Psoas muscle (tissue), 8 donors: Measurements from ENCODE around the gene MGME1. TPM values are rescaled to one million over a fixed set of nuclear protein-coding genes. Genes with fewer than 3 reads are reported as not detected.

ENCODE experiments used
- ATAC-seq, 4 donors: fragments of 200-7000 bp; cut with Tn5 transposase; one replicate each; pipeline ENCODE4 v1.9.1; 2020; ENCODE audit warnings: moderate library complexity in 3 of 4, mild to moderate bottlenecking in 2 of 4
- DNase-seq, 2 donors: peaks; one replicate each; pipeline ENCODE4 v3.0.0-alpha.2; 2020
- H3K27ac ChIP-seq: fragments of 200-600 bp; one replicate; pipeline ENCODE4 v1.8.0; 2022
- H3K27me3 ChIP-seq, 3 donors: fragments of 200-600 bp in 1 of 3; one replicate each; pipeline versions ENCODE4 v1.6.1 to v1.8.0; 2013 to 2022; ENCODE audit warnings: low read length in 2 of 3, mild to moderate bottlenecking in 2 of 3, moderate library complexity in 1 of 3; ENCODE audit not compliant: insufficient read depth in 3 of 3
- H3K36me3 ChIP-seq, 2 donors: fragments of 200-600 bp in 1 of 2; one replicate each; pipeline versions ENCODE4 v1.6.1 to v1.8.0; 2013 to 2022; ENCODE audit warnings: low read depth in 1 of 2, mild to moderate bottlenecking in 1 of 2, moderate library complexity in 1 of 2; ENCODE audit not compliant: insufficient read depth in 1 of 2
- H3K4me1 ChIP-seq: fragments of 200-600 bp; one replicate; pipeline ENCODE4 v1.8.0; 2022
- H3K4me3 ChIP-seq: fragments of 200-600 bp; one replicate; pipeline ENCODE4 v1.8.0; 2022; ENCODE audit warnings: mild to moderate bottlenecking
- H3K9me3 ChIP-seq: fragments of 200-600 bp; one replicate; pipeline ENCODE4 v1.8.0; 2022
- CTCF ChIP-seq: fragments of 200-600 bp; IDR thresholded peaks from one replicate; pipeline ENCODE4 v1.8.0; 2022; ENCODE audit warnings: antibody characterized with exemption
- WGBS, 3 donors: extraction: QIAGEN DNeasy Blood & Tissue Kit; methylation state at CpG; one replicate each; pipeline versions ENCODE4 v1.1.6 to v1.1.7; 2013; 5-methylcytosine and 5-hydroxymethylcytosine counted together
- intact Hi-C, 2 donors: fragments of 100-400 bp; cut with DNase I; formaldehyde crosslinking; loops; one replicate each; pipeline versions ENCODE4 v1.11.0 to v1.14.2; 2022
- polyA plus RNA-seq, 3 donors: library from polyadenylated mRNA; stranded (reverse); fragments of 200-250 nt; gene quantifications; one replicate each; pipeline ENCODE4 v1.2.3, GENCODE V29; 2013
- total RNA-seq, 4 donors: library from RNA; stranded (reverse); fragmentation: NEBNext Ultra II Directional in 2 of 4; extraction: Animal tissue kit (Norgen Biotek cat#: 25700) in 2 of 4; gene quantifications; one replicate each; pipeline versions ENCODE4 v1.2.1 to v1.2.4, GENCODE V29; 2021 to 2023
- donor health status: healthy with polysubstance abuse.
- donor health status: DM: no; HTN: no; CAD: no; lungs with moderate emphysema.
- donor health status: Bipolar disorder and iron deficiency.
- donor health status: healthy.
- donor health status: DM: yes; HTN: yes; CAD: no.
- donor health status: DM: no; HTN: no; CAD: no.
- donor health status: DM: no; HTN: no; CAD: no.
- donor health status: DM: yes; HTN: yes; CAD: no.

The MGME1 gene
- total and polyA plus RNA-seq, 7 donors = 4.3 to 21.8 (median 9.2) TPM

- intact Hi-C loops = loop anchor here in 1 of 2 donors (5.0 kb wide), 1 partner anchor 322 kb away; the partner anchor contains the start of gene RRBP1
- Histone ChIP-seq H3K9me3 (no peaks in the 10 kb centered on the region), H3K4me3 (no peak overlapping the region), H3K27ac (peak overlapping the region; percentile 32), H3K4me1 (peaks cover 12% of the 10 kb centered on the region), H3K36me3 (no peaks in the 10 kb centered on the region), H3K27me3 (no peaks in the 10 kb centered on the region)
- TF ChIP-seq CTCF = no peak
- WGBS, 3 donors = 20 to 32% (median 29%) methylated on average over 8 of the region's 8 CpGs
- DNase-seq = peak; percentile 33 to 69
- ATAC-seq = peak; percentile 85 to 91 (median 87)
Observed at GRCh38 chr20:18004384-18005031, 35.7 kb downstream of the MGME1 start.

GRCh38 chr20:18005170-18005989 is 36.6 kb downstream of the MGME1 start:
- Histone ChIP-seq H3K9me3 (no peaks in the 10 kb centered on the region), H3K27ac (peak overlapping the region; percentile 31), H3K4me1 (peaks cover 12% of the 10 kb centered on the region), H3K27me3 (no peaks in the 10 kb centered on the region), H3K4me3 (no peak overlapping the region), H3K36me3 (no peaks in the 10 kb centered on the region)
- no peak for DNase-seq
- intact Hi-C loops = no loop called here
- no peak for TF ChIP-seq CTCF
- peak; percentile 32 to 74 (median 40) for ATAC-seq
- 48 to 69% (median 51%) methylated on average over 21 of the region's 21 CpGs for WGBS, 3 donors

GRCh38 chr20:18005990-18006364 is 37.2 kb downstream of the MGME1 start:
- intact Hi-C loops = no loop called here
- 63 to 82% (median 72%) methylated on average over 6 of the region's 6 CpGs for WGBS, 3 donors

GRCh38 chr20:18006684-18007083 is 37.9 kb downstream of the MGME1 start:
- TF ChIP-seq CTCF = no peak
- Histone ChIP-seq H3K4me1 (peaks cover 12% of the 10 kb centered on the region), H3K36me3 (no peaks in the 10 kb centered on the region), H3K27ac (no peak overlapping the region), H3K9me3 (no peaks in the 10 kb centered on the region), H3K4me3 (no peak overlapping the region), H3K27me3 (no peaks in the 10 kb centered on the region)
- intact Hi-C loops = no loop called here
- DNase-seq (no peak), ATAC-seq (no peak)
- WGBS, 3 donors = 93 to 98% (median 93%) methylated on average over 7 of the region's 7 CpGs

More at GRCh38 chr20:18005990-18006364, 37.2 kb downstream of the MGME1 start:
- ATAC-seq (no peak), DNase-seq (no peak)
- Histone ChIP-seq H3K4me3 (no peak overlapping the region), H3K27ac (no peak overlapping the region), H3K27me3 (no peaks in the 10 kb centered on the region), H3K4me1 (peaks cover 12% of the 10 kb centered on the region), H3K36me3 (no peaks in the 10 kb centered on the region), H3K9me3 (no peaks in the 10 kb centered on the region)
- no peak for TF ChIP-seq CTCF
